Mesenchymal stem cell (in vitro differentiated cells and primary cell): ENCODE data around the gene C1D. TPM values are rescaled to one million over a fixed set of nuclear protein-coding genes. Genes with fewer than 3 reads are reported as not detected.

Experiments
- DNase-seq: peaks from one replicate; pipeline ENCODE4 v3.0.0-alpha.2; 2013
- H2AFZ ChIP-seq: one replicate; pipeline ENCODE4 v1.6.1; 2013; ENCODE audit warnings: low read depth, mild to moderate bottlenecking, control low read depth, inconsistent platforms, low read length, moderate library complexity
- H2AK5ac ChIP-seq: 2 replicates; pipeline ENCODE4 v1.6.1; 2013; ENCODE audit warnings: low read length, moderate library complexity, mild to moderate bottlenecking, inconsistent platforms; ENCODE audit not compliant: severe bottlenecking
- H2BK120ac ChIP-seq: one replicate; pipeline ENCODE4 v1.6.1; 2013; ENCODE audit warnings: low read depth, mild to moderate bottlenecking, inconsistent platforms, low read length, moderate library complexity
- H2BK12ac ChIP-seq, 2 experiments: one replicate each; pipeline ENCODE4 v1.6.1; 2013; ENCODE audit warnings: inconsistent platforms in 2 of 2, low read length in 2 of 2, mild to moderate bottlenecking in 2 of 2, moderate library complexity in 2 of 2, control low read depth in 1 of 2
- H2BK15ac ChIP-seq: one replicate; pipeline ENCODE4 v1.6.1; 2013; ENCODE audit warnings: mild to moderate bottlenecking, low read depth, inconsistent platforms; ENCODE audit not compliant: poor library complexity, severe bottlenecking
- H2BK5ac ChIP-seq: 2 replicates; pipeline ENCODE4 v1.6.1; 2013; ENCODE audit warnings: low read depth, mild to moderate bottlenecking, low read length, control low read depth, inconsistent platforms; ENCODE audit not compliant: poor library complexity, severe bottlenecking
- H3K14ac ChIP-seq, 2 experiments: one replicate each; pipeline ENCODE4 v1.6.1; 2013; ENCODE audit warnings: inconsistent platforms in 2 of 2, low read length in 2 of 2, control low read depth in 1 of 2, mild to moderate bottlenecking in 1 of 2, moderate library complexity in 1 of 2
- H3K18ac ChIP-seq, 2 experiments: one replicate each; pipeline ENCODE4 v1.6.1; 2013; ENCODE audit warnings: inconsistent platforms in 2 of 2, low read length in 2 of 2, control low read depth in 1 of 2, low read depth in 1 of 2, mild to moderate bottlenecking in 1 of 2
- H3K23ac ChIP-seq, 2 experiments: one replicate each; pipeline ENCODE4 v1.6.1; 2013; ENCODE audit warnings: inconsistent platforms in 2 of 2, low read length in 2 of 2, mild to moderate bottlenecking in 2 of 2, moderate library complexity in 2 of 2, control low read depth in 1 of 2
- H3K27ac ChIP-seq: 2 replicates; pipeline ENCODE4 v1.5.1; 2013; ENCODE audit warnings: mild to moderate bottlenecking, moderate library complexity, low read length, control low read depth, inconsistent platforms; ENCODE audit not compliant: poor library complexity, severe bottlenecking
- H3K27me3 ChIP-seq, 2 experiments: 2 replicates each; pipeline versions ENCODE4 v1.6.1 to v1.7.0; 2013; ENCODE audit warnings: low read length in 2 of 2, mild to moderate bottlenecking in 2 of 2, moderate library complexity in 2 of 2, control low read depth in 1 of 2, inconsistent platforms in 1 of 2; ENCODE audit not compliant: control insufficient read depth in 1 of 2, insufficient read depth in 1 of 2
- H3K36me3 ChIP-seq, 2 experiments: 2 replicates each; pipeline versions ENCODE4 v1.6.1 to v1.7.0; 2013; ENCODE audit warnings: low read length in 2 of 2, control low read depth in 1 of 2, inconsistent platforms in 1 of 2, low read depth in 1 of 2, mild to moderate bottlenecking in 1 of 2; ENCODE audit not compliant: insufficient read depth in 2 of 2, control insufficient read depth in 1 of 2
- H3K4ac ChIP-seq, 2 experiments: one replicate each; pipeline ENCODE4 v1.6.1; 2013; ENCODE audit warnings: inconsistent platforms in 2 of 2, low read length in 2 of 2, mild to moderate bottlenecking in 2 of 2, moderate library complexity in 2 of 2, control low read depth in 1 of 2, low read depth in 1 of 2
- H3K4me1 ChIP-seq: 2 replicates; pipeline ENCODE4 v1.6.1; 2013; ENCODE audit warnings: low read depth, low read length, control low read depth; ENCODE audit not compliant: control insufficient read depth, insufficient read depth
- H3K4me2 ChIP-seq: 2 replicates; pipeline ENCODE4 v1.6.1; 2013; ENCODE audit warnings: low read length, mild to moderate bottlenecking, inconsistent platforms; ENCODE audit not compliant: poor library complexity, severe bottlenecking
- H3K4me3 ChIP-seq, 2 experiments: 2 replicates each; pipeline versions ENCODE4 v1.5.1 to v1.7.0; 2013; ENCODE audit warnings: low read length in 2 of 2, mild to moderate bottlenecking in 2 of 2, control low read depth in 1 of 2, low read depth in 1 of 2; ENCODE audit not compliant: insufficient read depth in 1 of 2
- H3K79me1 ChIP-seq: replicated peaks from 2 replicates; pipeline ENCODE4 v1.6.1; 2013; ENCODE audit warnings: mild to moderate bottlenecking, control low read depth, low read length, inconsistent platforms; ENCODE audit not compliant: poor library complexity, severe bottlenecking
- H3K9ac ChIP-seq: 2 replicates; pipeline ENCODE4 v1.7.0; 2013; ENCODE audit warnings: mild to moderate bottlenecking, low read length, moderate library complexity
- H3K9me3 ChIP-seq: 2 replicates; pipeline ENCODE4 v1.7.0; 2013; ENCODE audit warnings: mild to moderate bottlenecking, low read length; ENCODE audit not compliant: control insufficient read depth
- H4K8ac ChIP-seq: one replicate; pipeline ENCODE4 v1.6.1; 2013; ENCODE audit warnings: inconsistent platforms, mild to moderate bottlenecking, low read length, moderate library complexity
- H4K91ac ChIP-seq: one replicate; pipeline ENCODE4 v1.6.1; 2013; ENCODE audit warnings: mild to moderate bottlenecking, low read length, inconsistent platforms
- WGBS: methylation state at CpG from one replicate; pipeline ENCODE4 v1.1.7; 2013; ENCODE audit warnings: mixed read lengths; 5-methylcytosine and 5-hydroxymethylcytosine counted together
- polyA plus RNA-seq, 2 experiments: library from polyadenylated mRNA; stranded (reverse); fragments of 200-250 nt; gene quantifications; one replicate each; pipeline ENCODE4 v1.2.3, GENCODE V29; 2013

Gene C1D, protein sequence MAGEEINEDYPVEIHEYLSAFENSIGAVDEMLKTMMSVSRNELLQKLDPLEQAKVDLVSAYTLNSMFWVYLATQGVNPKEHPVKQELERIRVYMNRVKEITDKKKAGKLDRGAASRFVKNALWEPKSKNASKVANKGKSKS
- polyA plus RNA-seq (2013, experiment 1 of 2): 28.9 TPM
- polyA plus RNA-seq (2013, experiment 2 of 2): 30.1 TPM

DNA sequence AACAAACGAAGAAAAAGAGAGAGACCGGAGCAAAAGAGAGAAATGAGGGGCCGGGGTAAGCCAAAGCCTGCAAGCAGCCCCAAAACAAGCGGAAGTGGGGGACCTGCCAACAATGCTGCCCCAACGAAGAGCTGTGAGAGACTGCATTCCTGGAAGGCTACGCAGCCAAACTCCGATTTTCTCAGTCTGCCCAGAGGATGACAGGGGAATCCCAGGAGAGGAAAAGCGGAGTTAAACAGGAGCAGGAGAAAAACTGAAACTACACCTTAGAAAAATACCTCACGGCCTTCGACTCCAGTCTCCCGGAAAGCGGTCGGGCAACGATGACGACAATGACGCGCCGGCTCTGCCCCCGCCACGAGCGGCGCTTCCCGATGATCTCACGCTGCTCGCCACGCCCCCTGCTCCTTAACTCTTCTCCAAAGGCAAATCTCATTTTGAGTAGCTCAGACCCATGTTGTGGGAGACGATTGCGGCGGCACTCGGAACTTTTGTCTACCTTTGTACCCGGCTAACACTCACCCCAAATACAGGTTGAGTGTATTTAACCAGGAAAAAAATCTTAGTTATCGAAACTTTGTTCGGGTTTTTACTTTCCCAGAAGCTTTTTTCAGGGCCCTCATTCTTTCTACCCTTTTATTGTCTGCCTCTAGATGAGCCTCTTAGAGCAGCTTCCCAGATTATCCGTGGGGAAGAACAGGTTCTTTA, at the start of gene C1D:
TSS of gene C1D (minus strand) at position 325 of the 708 bp plus-strand sequence. CDS start 15,694 bp downstream, outside the sequence.
- Histone ChIP-seq H3K79me1 (peaks cover 4% of the 10 kb centered on the region), H3K9me3 (no peaks in the 10 kb centered on the region), H2AFZ (peak within 1 kb of the TSS; percentile 81), H3K18ac (peak within 1 kb of the TSS; percentile 96), H3K9ac (peak within 1 kb of the TSS; percentile 99), H3K4ac (peak within 1 kb of the TSS in 1 of 2 experiments; percentile 78), H3K4me3 (peak within 1 kb of the TSS; percentile 87 to 98), H2BK5ac (no peak within 1 kb of the TSS), H3K27ac (peak within 1 kb of the TSS; percentile 99), H3K27me3 (no peaks in the 10 kb centered on the region), H3K4me2 (peak within 1 kb of the TSS; percentile 78), H2AK5ac (no peak within 1 kb of the TSS), H4K91ac (peak within 1 kb of the TSS; percentile 75), H2BK120ac (peak within 1 kb of the TSS; percentile 19), H3K23ac (no peak within 1 kb of the TSS), H3K4me1 (no peaks in the 10 kb centered on the region), H4K8ac (peak within 1 kb of the TSS; percentile 97), H2BK12ac (no peak within 1 kb of the TSS), H3K14ac (peak within 1 kb of the TSS in 1 of 2 experiments; percentile 70), H2BK15ac (peak within 1 kb of the TSS; percentile 67), H3K36me3 (no peaks in the 10 kb centered on the region)
- under 1% methylated on average over 26 of the region's 34 CpGs for WGBS
- DNase-seq: peak; percentile 93

DNA sequence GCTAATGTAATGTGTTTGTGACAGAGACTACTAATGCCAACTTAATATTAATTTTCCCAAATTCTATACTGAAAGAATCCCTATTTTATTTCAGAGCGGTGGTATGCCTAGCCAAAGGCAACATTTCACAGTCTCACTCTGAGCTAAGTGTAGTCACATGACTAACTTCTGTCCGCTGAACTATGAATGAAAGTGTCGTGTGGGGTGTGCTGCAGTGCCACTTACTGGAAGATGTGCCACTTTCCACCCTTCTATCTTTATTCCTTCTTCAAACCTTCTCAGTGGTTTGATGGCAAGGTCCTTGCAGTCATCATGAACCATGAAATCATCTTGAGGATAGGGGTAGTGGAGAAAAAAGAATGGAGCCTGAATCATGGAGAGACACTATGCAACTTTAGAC, 47.3 kb upstream of the C1D start:
- H3K4me2 ChIP-seq: no peak overlapping the region

DNA sequence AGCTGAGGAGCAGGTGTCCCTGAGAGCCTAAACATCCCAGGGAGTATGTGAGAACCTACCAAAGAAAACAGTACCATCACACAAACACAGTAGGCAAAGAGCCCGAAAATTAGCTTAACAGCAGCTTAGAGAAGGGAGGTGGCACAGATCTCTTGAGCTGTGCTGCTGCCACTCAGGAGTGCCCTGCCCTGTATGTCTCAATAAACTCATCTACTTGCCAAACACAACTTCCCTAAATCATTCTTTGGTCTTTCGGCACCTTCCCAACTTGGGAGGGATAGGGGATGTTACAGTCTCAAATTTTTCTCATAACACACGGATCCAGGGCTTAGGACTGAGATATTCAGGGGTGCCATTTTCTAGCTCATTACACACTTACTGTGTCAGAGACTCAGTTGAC, 45.3 kb upstream of the C1D start:
- H3K9me3 ChIP-seq: peaks cover 9% of the 10 kb centered on the region
- no peak overlapping the region for H3K9ac ChIP-seq
- 85% methylated on average over 3 of the region's 3 CpGs for WGBS
- H3K27me3 ChIP-seq: no peaks in the 10 kb centered on the region
- H3K4me3 ChIP-seq: no peak overlapping the region
- H2BK12ac ChIP-seq: no peak overlapping the region
- no peak overlapping the region for H3K14ac ChIP-seq
- H2BK5ac ChIP-seq: no peak overlapping the region
- DNase-seq: no peak
- no peaks in the 10 kb centered on the region for H3K79me1 ChIP-seq
- no peaks in the 10 kb centered on the region for H3K36me3 ChIP-seq
- no peak overlapping the region for H3K4ac ChIP-seq
- no peak overlapping the region for H3K4me2 ChIP-seq
- H4K91ac ChIP-seq: no peak overlapping the region
- no peak overlapping the region for H3K27ac ChIP-seq
- H2BK120ac ChIP-seq: no peak overlapping the region
- no peak overlapping the region for H3K18ac ChIP-seq
- H4K8ac ChIP-seq: no peak overlapping the region
- no peaks in the 10 kb centered on the region for H3K4me1 ChIP-seq
- H2AK5ac ChIP-seq: no peak overlapping the region
- H2BK15ac ChIP-seq: no peak overlapping the region
- H3K23ac ChIP-seq: no peak overlapping the region
- no peak overlapping the region for H2AFZ ChIP-seq

More for the DNA sequence above, 47.3 kb upstream of the C1D start:
- Histone ChIP-seq H3K18ac (no peak overlapping the region), H3K36me3 (no peaks in the 10 kb centered on the region), H3K79me1 (no peaks in the 10 kb centered on the region), H4K91ac (no peak overlapping the region), H3K14ac (no peak overlapping the region), H2AK5ac (no peak overlapping the region), H3K9ac (no peak overlapping the region), H3K4me3 (no peak overlapping the region), H3K27me3 (peaks cover 0 to 3% of the 10 kb centered on the region in 2 experiments), H3K4ac (no peak overlapping the region), H2AFZ (no peak overlapping the region), H3K9me3 (peaks cover 9% of the 10 kb centered on the region), H3K23ac (no peak overlapping the region), H3K27ac (no peak overlapping the region), H2BK120ac (no peak overlapping the region), H4K8ac (no peak overlapping the region), H2BK5ac (no peak overlapping the region), H3K4me1 (no peaks in the 10 kb centered on the region), H2BK12ac (no peak overlapping the region), H2BK15ac (no peak overlapping the region)
- WGBS: 96% methylated on average over 2 of the region's 3 CpGs
- no peak for DNase-seq

DNA sequence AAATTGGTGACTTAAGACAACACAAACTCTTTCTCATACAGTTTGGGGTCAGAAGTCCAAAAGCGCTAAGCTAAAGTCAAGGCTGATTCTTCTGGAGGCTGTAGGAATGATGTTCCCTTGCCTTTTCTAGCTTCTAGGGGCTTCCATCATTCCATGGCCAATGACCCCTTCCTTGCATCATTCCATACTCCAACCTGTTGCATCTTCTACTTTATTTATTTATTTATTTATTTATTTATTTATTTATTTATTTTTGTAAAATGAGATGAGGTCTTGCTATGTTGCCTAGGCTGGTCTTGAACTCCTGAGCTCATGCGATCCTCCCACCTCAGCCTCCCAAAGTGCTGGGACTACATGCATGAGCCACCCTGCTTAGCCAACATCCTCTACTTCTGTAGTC, 44.7 kb upstream of the C1D start:
- H3K27me3 ChIP-seq: no peaks in the 10 kb centered on the region
- no peak overlapping the region for H3K14ac ChIP-seq
- peaks cover 9% of the 10 kb centered on the region for H3K9me3 ChIP-seq
- no peak overlapping the region for H2BK120ac ChIP-seq
- no peak overlapping the region for H2AFZ ChIP-seq
- H3K4me3 ChIP-seq: no peak overlapping the region
- H3K27ac ChIP-seq: no peak overlapping the region
- no peak overlapping the region for H2AK5ac ChIP-seq
- no peaks in the 10 kb centered on the region for H3K79me1 ChIP-seq
- H3K18ac ChIP-seq: no peak overlapping the region
- H4K8ac ChIP-seq: no peak overlapping the region
- no peak overlapping the region for H2BK15ac ChIP-seq
- no peak overlapping the region for H3K4ac ChIP-seq
- no peak overlapping the region for H3K9ac ChIP-seq
- 98% methylated on average over 2 of the region's 2 CpGs for WGBS
- no peak for DNase-seq
- no peak overlapping the region for H2BK12ac ChIP-seq
- H2BK5ac ChIP-seq: no peak overlapping the region
- H3K23ac ChIP-seq: no peak overlapping the region
- no peak overlapping the region for H3K4me2 ChIP-seq
- no peaks in the 10 kb centered on the region for H3K36me3 ChIP-seq
- no peak overlapping the region for H4K91ac ChIP-seq
- no peaks in the 10 kb centered on the region for H3K4me1 ChIP-seq
